Activated CD8-positive, alpha-beta T cell treated with anti-CD3 and anti-CD28 coated beads for 36 hours (primary cell): ENCODE measurements around the gene HNRNPC. TPM values are rescaled to one million over a fixed set of nuclear protein-coding genes. Genes with fewer than 3 reads are reported as not detected.
A peak's percentile ranks its signal among the peaks of the same experiment; 100 is the strongest.

Experiments
- ATAC-seq: fragments of 200-7000 bp; cut with Tn5 transposase; one replicate; pipeline ENCODE4 v1.10.0; 2021; ENCODE audit warnings: mild to moderate bottlenecking, moderate library complexity
- CTCF ChIA-PET: fragments of 350-600 bp; sonication (Branson Sonifier 250); formaldehyde crosslinking; loops from one replicate; lab custom pipeline; 2021; ENCODE audit warnings: antibody characterized with exemption; lab: Charles Lee
- POLR2A ChIA-PET: fragments of 350-600 bp; sonication (Branson Sonifier 250); formaldehyde crosslinking; loops from one replicate; lab custom pipeline; 2021; ENCODE audit warnings: antibody characterized with exemption; lab: Charles Lee
- DNase-seq: peaks from one replicate; pipeline ENCODE4 v3.0.0-alpha.2; 2020
- H3K27ac Mint-ChIP-seq: one replicate; pipeline ENCODE4 v1.8.0; 2021; ENCODE audit warnings: mild to moderate bottlenecking, mixed read lengths
- H3K27me3 Mint-ChIP-seq: one replicate; pipeline ENCODE4 v1.8.0; 2021; ENCODE audit warnings: mixed read lengths
- H3K36me3 Mint-ChIP-seq: one replicate; pipeline ENCODE4 v1.8.0; 2021; ENCODE audit warnings: low read depth, mixed read lengths
- H3K4me1 Mint-ChIP-seq: one replicate; pipeline ENCODE4 v1.8.0; 2021; ENCODE audit warnings: low read depth, mixed read lengths
- H3K4me3 Mint-ChIP-seq: one replicate; pipeline ENCODE4 v1.8.0; 2021; ENCODE audit warnings: mild to moderate bottlenecking, moderate library complexity, mixed read lengths
- H3K9me3 Mint-ChIP-seq: one replicate; pipeline ENCODE4 v1.8.0; 2021; ENCODE audit warnings: mixed read lengths
- CTCF ChIP-seq: fragments of 200-600 bp; IDR thresholded peaks from one replicate; pipeline ENCODE4 v1.8.0; 2022; ENCODE audit warnings: antibody characterized with exemption, mild to moderate bottlenecking
- intact Hi-C: fragments of 100-400 bp; cut with micrococcal nuclease; formaldehyde crosslinking; loops from one replicate; pipeline ENCODE4 v1.10.0; 2022
- total RNA-seq, 2 experiments: library from RNA; stranded (reverse); gene quantifications; one replicate each; pipeline ENCODE4 v1.2.3, GENCODE V29; 2021

Gene HNRNPC
- total RNA-seq, 2 experiments from 2014 or later, result 1,078 to 1,115 TPM

- Mint-ChIP-seq H3K9me3 (no peaks in the 10 kb centered on the region), H3K36me3 (peaks cover 78% of the 10 kb centered on the region), H3K27me3 (no peaks in the 10 kb centered on the region), H3K4me3 (peak overlapping the region; percentile 25), H3K27ac (peak overlapping the region; percentile 92), H3K4me1 (peaks cover 83% of the 10 kb centered on the region)
- DNase-seq (peak; percentile 24), ATAC-seq (peak; percentile 14)
- intact Hi-C loops, result loop anchor here (10.0 kb wide), 1 partner anchor 154 kb away; the partner anchor contains the start of gene SUPT16H
- POLR2A ChIA-PET, result interaction anchor here (0.6 to 2.4 kb wide), 10 partner anchors 9 to 31 kb away, joined by 3 to 18 read pairs (median 6); no protein-coding TSS in a partner anchor
- TF ChIP-seq CTCF, result no peak
- CTCF ChIA-PET, result interaction anchor here (1.0 to 3.0 kb wide), 8 partner anchors 9 to 33 kb away, joined by 3 to 9 read pairs (median 4); no protein-coding TSS in a partner anchor
Measured at GRCh38 chr14:21231020-21231652, 38.1 kb downstream of the HNRNPC start.

- POLR2A ChIA-PET, result interaction anchor here (1.0 to 1.8 kb wide), 2 partner anchors 26 to 36 kb away, joined by 4 to 7 read pairs; no protein-coding TSS in a partner anchor
- no peaks in the 10 kb centered on the region for H3K27me3 Mint-ChIP-seq
- peaks cover 76% of the 10 kb centered on the region for H3K4me1 Mint-ChIP-seq
- intact Hi-C loops, result loop anchor here (10.0 kb wide), 1 partner anchor 155 kb away; the partner anchor contains the start of gene SUPT16H
- peak overlapping the region; percentile 92 for H3K27ac Mint-ChIP-seq
- peaks cover 80% of the 10 kb centered on the region for H3K36me3 Mint-ChIP-seq
- CTCF ChIA-PET, result interaction anchor here (1.2 to 3.0 kb wide), 3 partner anchors 10 to 18 kb away, joined by 3 to 9 read pairs (median 4); no protein-coding TSS in a partner anchor
- H3K4me3 Mint-ChIP-seq, result peak overlapping the region; percentile 34
- no peaks in the 10 kb centered on the region for H3K9me3 Mint-ChIP-seq
- ATAC-seq, result peak; percentile 83
- no peak for DNase-seq
- no peak for TF ChIP-seq CTCF
Measured at GRCh38 chr14:21229821-21230220, 39.4 kb downstream of the HNRNPC start.

- ATAC-seq (no peak), DNase-seq (no peak)
- CTCF ChIA-PET, result interaction anchor here (1.2 kb wide), 1 partner anchor 11 kb away, joined by 3 read pairs; no protein-coding TSS in a partner anchor
- intact Hi-C loops, result no loop called here
- H3K27ac Mint-ChIP-seq, result peak overlapping the region; percentile 46
- TF ChIP-seq CTCF, result no peak
- no peak overlapping the region for H3K4me3 Mint-ChIP-seq
- POLR2A ChIA-PET, result interaction anchor here (0.8 to 1.3 kb wide), 3 partner anchors 16 to 27 kb away, joined by 3 to 6 read pairs (median 3); no protein-coding TSS in a partner anchor
- H3K36me3 Mint-ChIP-seq, result peaks cover 79% of the 10 kb centered on the region
- no peaks in the 10 kb centered on the region for H3K27me3 Mint-ChIP-seq
- peaks cover 73% of the 10 kb centered on the region for H3K4me1 Mint-ChIP-seq
- H3K9me3 Mint-ChIP-seq, result no peaks in the 10 kb centered on the region
Measured at GRCh38 chr14:21227981-21228380, 41.3 kb downstream of the HNRNPC start.

- no peak for TF ChIP-seq CTCF
- no peak for ATAC-seq
- Mint-ChIP-seq H3K27ac (peak overlapping the region; percentile 32), H3K27me3 (no peaks in the 10 kb centered on the region), H3K9me3 (no peaks in the 10 kb centered on the region), H3K4me1 (peaks cover 71% of the 10 kb centered on the region), H3K36me3 (peaks cover 81% of the 10 kb centered on the region), H3K4me3 (no peak overlapping the region)
- ChIA-PET POLR2A (interaction anchor here (1.5 kb wide), 2 partner anchors 10 to 41 kb away, joined by 4 to 8 read pairs; no protein-coding TSS in a partner anchor), CTCF (interaction anchor here (1.4 kb wide), 1 partner anchor 30 kb away, joined by 3 read pairs; no protein-coding TSS in a partner anchor)
- no peak for DNase-seq
- intact Hi-C loops, result no loop called here
Measured at GRCh38 chr14:21227150-21227549, 42.1 kb downstream of the HNRNPC start.
